Astrocyte (in vitro differentiated cells and primary cell): Measurements from ENCODE around the gene GRIN2A.

Source experiments
- CTCF ChIP-seq: IDR thresholded peaks from 2 replicates; pipeline ENCODE4 v1.5.1; 2011; ENCODE audit warnings: low read depth, mild to moderate bottlenecking, inconsistent platforms, low read length, moderate library complexity; ENCODE audit not compliant: insufficient read depth
- EZH2 ChIP-seq: IDR thresholded peaks from 2 replicates; pipeline ENCODE4 v1.6.1; 2012; ENCODE audit warnings: mild to moderate bottlenecking, low read length, inconsistent platforms; ENCODE audit not compliant: insufficient read depth

- TF ChIP-seq CTCF (no peak), EZH2 (no peak)
Measured at GRCh38 chr16:10191096-10191495, 8.9 kb upstream of the GRIN2A start.
